GM21825 (cell line): ENCODE results near the gene MPHOSPH10.
"Not testable (repeated sequence)": the region's sequence is repeated elsewhere in the genome, so short reads cannot be mapped to it uniquely, and the experiment has no call there.

ENCODE experiments used
- ATAC-seq: cut with Tn5 transposase; IDR thresholded peaks from one replicate; pipeline ENCODE4 v1.9.1; 2021; ENCODE audit warnings: mild to moderate bottlenecking, moderate library complexity; ENCODE audit not compliant: unreplicated experiment

Gene MPHOSPH10

GRCh38 chr2:71157124-71157793 is 26.8 kb downstream of the MPHOSPH10 start:
- ATAC-seq = no peak

DNA sequence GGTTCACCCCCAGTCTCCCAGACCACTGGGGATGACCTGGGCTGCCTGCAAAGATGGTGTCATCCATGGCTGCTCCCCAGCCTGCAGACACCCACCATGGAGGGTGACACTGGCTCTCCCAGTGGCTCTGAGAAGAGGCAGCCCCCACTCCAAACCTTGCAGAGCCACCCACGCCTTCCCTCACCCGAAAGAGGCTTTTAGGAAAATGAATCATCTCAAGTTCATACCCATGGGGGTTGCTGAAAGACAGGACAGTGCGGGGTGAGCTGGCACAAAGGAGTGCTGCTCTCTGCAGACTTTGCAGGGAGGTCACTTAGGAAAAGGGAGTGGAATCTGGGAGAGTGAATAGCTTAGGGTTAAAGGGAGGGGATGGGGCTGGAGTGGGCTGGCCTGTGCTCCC is 36.4 kb downstream of the MPHOSPH10 start:
- no peak for ATAC-seq

GRCh38 chr2:71173096-71173495 is 42.7 kb downstream of the MPHOSPH10 start:
- ATAC-seq = no peak

- no peak for ATAC-seq
These were observed 43.8 kb downstream of the MPHOSPH10 start for GRCh38 chr2:71174207-71174606.

GRCh38 chr2:71178836-71179235 is 48.4 kb downstream of the MPHOSPH10 start:
- ATAC-seq = not testable (repeated sequence)

GRCh38 chr2:71181316-71181715 is 50.9 kb downstream of the MPHOSPH10 start:
- no peak for ATAC-seq

DNA sequence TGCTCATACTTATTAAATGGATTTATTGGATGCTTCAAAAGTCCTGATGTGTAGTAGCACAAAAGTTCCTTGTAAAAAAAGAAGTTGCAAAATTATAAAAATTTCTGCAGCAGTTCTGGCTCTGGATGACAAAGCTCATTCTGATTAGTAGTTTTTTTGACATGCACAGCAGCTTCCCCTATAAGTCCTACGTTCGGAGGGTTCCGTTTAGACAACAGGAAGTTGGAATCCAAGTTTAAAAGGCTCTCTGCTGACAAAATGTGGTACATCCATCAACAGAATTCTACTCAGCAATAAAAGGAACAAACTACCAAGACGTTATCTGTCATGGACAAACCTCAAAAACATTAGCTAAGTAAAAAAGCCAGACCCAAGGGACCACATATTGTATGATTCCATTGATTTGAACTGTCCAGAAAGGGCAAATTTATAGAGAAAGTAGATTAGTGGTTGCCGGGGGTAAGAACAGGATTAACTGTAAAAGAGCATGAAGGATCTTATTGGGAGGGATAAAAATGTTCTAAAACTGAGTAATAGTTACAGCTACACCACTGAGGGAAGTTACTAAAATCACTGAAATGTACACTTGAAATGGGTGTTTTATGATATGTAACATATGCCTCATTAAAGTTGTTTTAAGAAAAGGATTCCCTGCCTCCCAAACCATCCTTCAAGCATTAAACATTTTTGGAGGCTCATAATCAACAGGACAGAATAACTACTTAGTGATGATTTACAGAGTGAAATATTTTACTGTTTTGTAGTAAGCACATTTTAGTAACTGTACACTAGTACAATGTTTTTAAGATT is 53.1 kb downstream of the MPHOSPH10 start:
- ATAC-seq = not testable (repeated sequence)

DNA sequence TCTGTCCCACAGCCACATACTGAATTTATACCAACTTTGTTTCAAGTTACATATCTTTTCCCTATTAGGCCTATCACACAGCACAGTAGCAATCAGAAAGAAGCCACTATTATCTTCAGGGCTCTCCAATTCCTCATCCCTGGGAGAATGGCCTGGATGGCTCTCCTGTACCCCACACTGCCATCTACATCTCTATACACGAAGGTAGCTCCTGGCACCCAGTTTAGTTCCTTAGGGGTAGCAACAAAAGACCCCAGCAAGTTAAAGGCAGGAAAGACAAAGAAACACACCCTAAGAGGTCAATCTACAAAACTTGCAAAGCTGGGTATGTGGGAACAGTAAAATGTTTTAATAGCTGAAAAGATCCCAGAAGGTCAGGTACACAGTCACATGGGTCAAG is 56.5 kb downstream of the MPHOSPH10 start:
- no peak for ATAC-seq

GRCh38 chr2:71187589-71187988 is 57.2 kb downstream of the MPHOSPH10 start:
- ATAC-seq = no peak

- ATAC-seq = no peak
These were observed 60.5 kb downstream of the MPHOSPH10 start for GRCh38 chr2:71190656-71191569.

- ATAC-seq = no peak
These were observed 61.1 kb downstream of the MPHOSPH10 start for GRCh38 chr2:71191570-71191943.
